Panc1 (cell line): Measurements from ENCODE around the gene WFIKKN1. TPM values are rescaled to one million over a fixed set of nuclear protein-coding genes. Genes with fewer than 3 reads are reported as not detected.

Experiments used
- ATAC-seq: fragments of 200-7000 bp; cut with Tn5 transposase; 2 replicates; pipeline ENCODE4 v1.9.1; 2020; ENCODE audit warnings: mild to moderate bottlenecking, moderate library complexity
- BruUV-seq: library from RNA; stranded (reverse); fragments of 400-500 nt; replicated peaks from 2 replicates; lab custom pipeline; 2021; lab: Mats Ljungman, UMichigan
- CTCF ChIA-PET: fragments of 300-600 bp; sonication (Branson Sonifier 250); formaldehyde crosslinking; loops from one replicate; lab custom pipeline; 2022; ENCODE audit warnings: antibody characterized with exemption; lab: Charles Lee
- POLR2A ChIA-PET: fragments of 300-600 bp; sonication (Branson Sonifier 250); formaldehyde crosslinking; loops from one replicate; lab custom pipeline; 2022; ENCODE audit warnings: antibody characterized with exemption; lab: Charles Lee
- DNase-seq: peaks from one replicate; pipeline ENCODE4 v3.0.0-alpha.2; 2010; ENCODE audit warnings: low read depth, low spot score
- H3K27ac ChIP-seq: 2 replicates; pipeline ENCODE4 v1.5.1; 2011; ENCODE audit warnings: mild to moderate bottlenecking, low read length, inconsistent platforms
- H3K27me3 ChIP-seq: fragments of 200-500 bp; sonication (Bioruptor generic); 2 replicates; pipeline ENCODE4 v1.6.0; 2014; ENCODE audit warnings: low read length, inconsistent platforms; ENCODE audit not compliant: control insufficient read depth, insufficient read depth
- H3K36me3 ChIP-seq: fragments of 200-500 bp; sonication (Bioruptor generic); 2 replicates; pipeline ENCODE4 v1.5.1; 2014; ENCODE audit warnings: inconsistent platforms, mild to moderate bottlenecking, low read length, moderate library complexity; ENCODE audit not compliant: control insufficient read depth, insufficient read depth
- H3K4me1 ChIP-seq: 2 replicates; pipeline ENCODE4 v1.5.1; 2011; ENCODE audit warnings: inconsistent platforms, mild to moderate bottlenecking, low read length, moderate library complexity; ENCODE audit not compliant: control insufficient read depth, insufficient read depth
- H3K4me3 ChIP-seq, 2 experiments: 2 replicates each; pipeline ENCODE4 v1.5.1; 2011 to 2012; ENCODE audit warnings: low read depth in 2 of 2, low read length in 2 of 2, mild to moderate bottlenecking in 2 of 2, inconsistent platforms in 1 of 2, moderate library complexity in 1 of 2
- H3K9me3 ChIP-seq: fragments of 200-500 bp; sonication (Bioruptor generic); 2 replicates; pipeline ENCODE4 v1.5.1; 2014; ENCODE audit warnings: low read depth, mild to moderate bottlenecking, inconsistent platforms, low read length, moderate library complexity; ENCODE audit not compliant: control insufficient read depth, insufficient read depth
- CTCF ChIP-seq: fragments of 450-650 bp; IDR thresholded peaks from 2 replicates; pipeline ENCODE4 v1.5.1; 2017; ENCODE audit warnings: mild to moderate bottlenecking
- POLR2AphosphoS5 ChIP-seq: IDR thresholded peaks from 2 replicates; pipeline ENCODE4 v1.6.1; 2012; ENCODE audit warnings: mild to moderate bottlenecking, low read depth, low read length, moderate library complexity
- SIN3A ChIP-seq: IDR thresholded peaks from 2 replicates; pipeline ENCODE4 v1.6.1; 2012; ENCODE audit warnings: low read depth, mild to moderate bottlenecking, low read length, moderate library complexity, borderline replicate concordance; ENCODE audit not compliant: insufficient read depth
- TCF7L2 ChIP-seq: IDR thresholded peaks from 2 replicates; pipeline ENCODE4 v1.6.1; 2011; ENCODE audit warnings: mild to moderate bottlenecking, low read depth, low read length, inconsistent platforms
- in situ Hi-C: cut with HindIII; loops from 2 replicates; pipeline ENCODE4 v1.10.0; 2016; ENCODE audit warnings: low sequenced_read_pairs, low pct_unique_long_range_greater_than_20kb
- intact Hi-C: fragments of 100-400 bp; cut with micrococcal nuclease; formaldehyde crosslinking; loops from one replicate; pipeline ENCODE4 v1.10.0; 2022; ENCODE audit not compliant: unreplicated experiment
- total RNA-seq: library from RNA; stranded (reverse); gene quantifications from one replicate; pipeline ENCODE4 v1.2.1, GENCODE V29; 2021; ENCODE audit not compliant: unreplicated experiment
- TF ChIP-seq, protein P1 (sequence below), 2 experiments: IDR thresholded peaks; 2 replicates each; pipeline ENCODE4 v1.6.1; 2011 to 2012; ENCODE audit warnings: low read depth in 2 of 2, control low read depth in 1 of 2, low read length in 1 of 2, mild to moderate bottlenecking in 1 of 2, moderate library complexity in 1 of 2; ENCODE audit not compliant: insufficient read depth in 1 of 2

The WFIKKN1 gene
- total RNA-seq, 1 experiment from 2014 or later = 2.0 TPM

GRCh38 chr16:609316-609715 lies 21.5 kb upstream of the WFIKKN1 start:
- no peak overlapping the region for H3K4me3 ChIP-seq
- no peaks in the 10 kb centered on the region for H3K36me3 ChIP-seq
- H3K9me3 ChIP-seq = no peaks in the 10 kb centered on the region
- DNase-seq = no peak
- H3K27me3 ChIP-seq = no peaks in the 10 kb centered on the region
- ChIA-PET POLR2A (no interaction called here), CTCF (no interaction called here)
- no peak for ATAC-seq
- BruUV-seq = no TSS peak
- in situ Hi-C loops (no loop called here), intact Hi-C loops (no loop called here)
- H3K4me1 ChIP-seq = no peaks in the 10 kb centered on the region
- TF ChIP-seq TCF7L2 (no peak), POLR2AphosphoS5 (no peak), CTCF (no peak), SIN3A (no peak)
- TF ChIP-seq, protein P1, sequence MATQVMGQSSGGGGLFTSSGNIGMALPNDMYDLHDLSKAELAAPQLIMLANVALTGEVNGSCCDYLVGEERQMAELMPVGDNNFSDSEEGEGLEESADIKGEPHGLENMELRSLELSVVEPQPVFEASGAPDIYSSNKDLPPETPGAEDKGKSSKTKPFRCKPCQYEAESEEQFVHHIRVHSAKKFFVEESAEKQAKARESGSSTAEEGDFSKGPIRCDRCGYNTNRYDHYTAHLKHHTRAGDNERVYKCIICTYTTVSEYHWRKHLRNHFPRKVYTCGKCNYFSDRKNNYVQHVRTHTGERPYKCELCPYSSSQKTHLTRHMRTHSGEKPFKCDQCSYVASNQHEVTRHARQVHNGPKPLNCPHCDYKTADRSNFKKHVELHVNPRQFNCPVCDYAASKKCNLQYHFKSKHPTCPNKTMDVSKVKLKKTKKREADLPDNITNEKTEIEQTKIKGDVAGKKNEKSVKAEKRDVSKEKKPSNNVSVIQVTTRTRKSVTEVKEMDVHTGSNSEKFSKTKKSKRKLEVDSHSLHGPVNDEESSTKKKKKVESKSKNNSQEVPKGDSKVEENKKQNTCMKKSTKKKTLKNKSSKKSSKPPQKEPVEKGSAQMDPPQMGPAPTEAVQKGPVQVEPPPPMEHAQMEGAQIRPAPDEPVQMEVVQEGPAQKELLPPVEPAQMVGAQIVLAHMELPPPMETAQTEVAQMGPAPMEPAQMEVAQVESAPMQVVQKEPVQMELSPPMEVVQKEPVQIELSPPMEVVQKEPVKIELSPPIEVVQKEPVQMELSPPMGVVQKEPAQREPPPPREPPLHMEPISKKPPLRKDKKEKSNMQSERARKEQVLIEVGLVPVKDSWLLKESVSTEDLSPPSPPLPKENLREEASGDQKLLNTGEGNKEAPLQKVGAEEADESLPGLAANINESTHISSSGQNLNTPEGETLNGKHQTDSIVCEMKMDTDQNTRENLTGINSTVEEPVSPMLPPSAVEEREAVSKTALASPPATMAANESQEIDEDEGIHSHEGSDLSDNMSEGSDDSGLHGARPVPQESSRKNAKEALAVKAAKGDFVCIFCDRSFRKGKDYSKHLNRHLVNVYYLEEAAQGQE (IDR thresholded peaks at IDR 0.05; ENCODE audit: insufficient read depth in 1 of 2, low read depth in 2 of 2, low read length in 1 of 2) = no peak
- no peak overlapping the region for H3K27ac ChIP-seq

- H3K4me3 ChIP-seq = no peak overlapping the region
- BruUV-seq = no TSS peak
- in situ Hi-C loops (no loop called here), intact Hi-C loops (no loop called here)
- TF ChIP-seq CTCF = no peak
- TF ChIP-seq, protein P1 (IDR thresholded peaks at IDR 0.05; ENCODE audit: insufficient read depth in 1 of 2, low read depth in 2 of 2, low read length in 1 of 2) = no peak
- TF ChIP-seq TCF7L2 = no peak
- no peak for TF ChIP-seq POLR2AphosphoS5
- TF ChIP-seq SIN3A = no peak
- no peaks in the 10 kb centered on the region for H3K9me3 ChIP-seq
- CTCF ChIA-PET = interaction anchor here (0.9 kb wide), 1 partner anchor 20 kb away, joined by 3 read pairs; the partner anchor contains the start of gene RAB40C
- no peaks in the 10 kb centered on the region for H3K36me3 ChIP-seq
- ATAC-seq (peak; percentile 66), DNase-seq (no peak)
- no peaks in the 10 kb centered on the region for H3K27me3 ChIP-seq
- POLR2A ChIA-PET = no interaction called here
- H3K4me1 ChIP-seq = no peaks in the 10 kb centered on the region
- no peak overlapping the region for H3K27ac ChIP-seq
Observed at GRCh38 chr16:609984-610383, 20.8 kb upstream of the WFIKKN1 start.
